SK-N-DZ (cell line): ENCODE measurements around the gene CYB5R3.

Source experiments
- DNase-seq: peaks from one replicate; pipeline ENCODE4 v3.0.0-alpha.2; 2015; ENCODE audit warnings: low spot score

The CYB5R3 gene

GRCh38 chr22:42645938-42646568 lies 3.1 kb downstream of the CYB5R3 start:
- DNase-seq: no peak

GRCh38 chr22:42645341-42645937 lies 3.8 kb downstream of the CYB5R3 start:
- DNase-seq: no peak

GRCh38 chr22:42644422-42645340 lies 4.5 kb downstream of the CYB5R3 start:
- DNase-seq: no peak

GRCh38 chr22:42643634-42644421 lies 5.4 kb downstream of the CYB5R3 start:
- DNase-seq: no peak

GRCh38 chr22:42642806-42643633 lies 6.2 kb downstream of the CYB5R3 start:
- no peak for DNase-seq

- DNase-seq: no peak
Measured at GRCh38 chr22:42641801-42642413, 7.3 kb downstream of the CYB5R3 start.

- no peak for DNase-seq
Measured at GRCh38 chr22:42639541-42640241, 9.5 kb downstream of the CYB5R3 start.

GRCh38 chr22:42637555-42637954 lies 11.6 kb downstream of the CYB5R3 start:
- DNase-seq: no peak

GRCh38 chr22:42636506-42636905 lies 12.7 kb downstream of the CYB5R3 start:
- DNase-seq: no peak

GRCh38 chr22:42635531-42635930 lies 13.7 kb downstream of the CYB5R3 start:
- no peak for DNase-seq

- no peak for DNase-seq
Measured at GRCh38 chr22:42633013-42633412, 16.2 kb downstream of the CYB5R3 start.

GRCh38 chr22:42632096-42632495 lies 17.1 kb downstream of the CYB5R3 start:
- no peak for DNase-seq

- no peak for DNase-seq
Measured at GRCh38 chr22:42630901-42631602, 18.1 kb downstream of the CYB5R3 start.

GRCh38 chr22:42630211-42630610 lies 19.0 kb downstream of the CYB5R3 start:
- DNase-seq: no peak

- DNase-seq: no peak
Measured at GRCh38 chr22:42627981-42628380, 21.2 kb downstream of the CYB5R3 start.

- DNase-seq: no peak
Measured at GRCh38 chr22:42626951-42627625, 22.1 kb downstream of the CYB5R3 start.

GRCh38 chr22:42626431-42626830 lies 22.8 kb downstream of the CYB5R3 start:
- DNase-seq: no peak

- DNase-seq: no peak
Measured at GRCh38 chr22:42625416-42625815, 23.8 kb downstream of the CYB5R3 start.
